DND-41 (cell line): ENCODE measurements around the gene ADAMTS19.

Source experiments
- ATAC-seq: fragments of 200-7000 bp; cut with Tn5 transposase; 3 replicates; pipeline ENCODE4 v1.9.1; 2021; ENCODE audit warnings: low read depth; ENCODE audit not compliant: insufficient read depth
- DNase-seq: peaks from one replicate; pipeline ENCODE4 v3.0.0-alpha.2; 2020
- H2AFZ ChIP-seq: 2 replicates; pipeline ENCODE4 v1.6.0; 2012; ENCODE audit warnings: low read depth, low read length
- H3K27ac ChIP-seq: 2 replicates; pipeline ENCODE4 v1.5.1; 2012; ENCODE audit warnings: low read length, inconsistent platforms
- H3K27me3 ChIP-seq: fragments of 200-600 bp; sonication (generic); 2 replicates; pipeline ENCODE4 v1.6.0; 2012; ENCODE audit warnings: low read length, mild to moderate bottlenecking, inconsistent platforms; ENCODE audit not compliant: insufficient read depth, poor library complexity
- H3K36me3 ChIP-seq: 2 replicates; pipeline ENCODE4 v1.5.1; 2012; ENCODE audit warnings: low read length, inconsistent platforms; ENCODE audit not compliant: insufficient read depth
- H3K4me1 ChIP-seq: 2 replicates; pipeline ENCODE4 v1.5.1; 2012; ENCODE audit warnings: mild to moderate bottlenecking, low read length; ENCODE audit not compliant: insufficient read depth
- H3K4me2 ChIP-seq: 2 replicates; pipeline ENCODE4 v1.6.0; 2012; ENCODE audit warnings: mild to moderate bottlenecking, moderate library complexity, low read length, inconsistent platforms; ENCODE audit not compliant: insufficient read depth
- H3K4me3 ChIP-seq, 2 experiments: fragments of 200-600 bp in 1 of 2; shearing (Covaris generic) in 1 of 2; 2 replicates each; pipeline ENCODE4 v1.5.1; 2012 to 2016; ENCODE audit warnings: inconsistent platforms in 2 of 2, low read length in 2 of 2, mild to moderate bottlenecking in 2 of 2, low read depth in 1 of 2, moderate library complexity in 1 of 2
- H3K79me2 ChIP-seq: 2 replicates; pipeline ENCODE4 v1.6.0; 2012; ENCODE audit warnings: low read length, inconsistent platforms; ENCODE audit not compliant: insufficient read depth
- H3K9ac ChIP-seq: 2 replicates; pipeline ENCODE4 v1.6.0; 2012; ENCODE audit warnings: low read depth, mild to moderate bottlenecking, inconsistent platforms, low read length, moderate library complexity
- H3K9me3 ChIP-seq: 2 replicates; pipeline ENCODE4 v1.5.1; 2012; ENCODE audit warnings: low read length, moderate library complexity, mild to moderate bottlenecking, inconsistent platforms; ENCODE audit not compliant: insufficient read depth, severe bottlenecking
- H4K20me1 ChIP-seq: 2 replicates; pipeline ENCODE4 v1.6.0; 2012; ENCODE audit warnings: low read length; ENCODE audit not compliant: insufficient read depth
- EZH2 ChIP-seq: IDR thresholded peaks from 3 replicates; pipeline ENCODE4 v1.6.1; 2012; ENCODE audit warnings: borderline replicate concordance, low read depth, mild to moderate bottlenecking, moderate library complexity, low read length, inconsistent platforms; ENCODE audit not compliant: severe bottlenecking
- TF ChIP-seq, protein P1 (sequence below): IDR thresholded peaks from 2 replicates; pipeline ENCODE4 v1.5.1; 2012; ENCODE audit warnings: borderline replicate concordance, low read length, moderate library complexity, mild to moderate bottlenecking; ENCODE audit not compliant: poor library complexity, severe bottlenecking; ENCODE audit errors: extremely low read depth

Gene ADAMTS19

DNA sequence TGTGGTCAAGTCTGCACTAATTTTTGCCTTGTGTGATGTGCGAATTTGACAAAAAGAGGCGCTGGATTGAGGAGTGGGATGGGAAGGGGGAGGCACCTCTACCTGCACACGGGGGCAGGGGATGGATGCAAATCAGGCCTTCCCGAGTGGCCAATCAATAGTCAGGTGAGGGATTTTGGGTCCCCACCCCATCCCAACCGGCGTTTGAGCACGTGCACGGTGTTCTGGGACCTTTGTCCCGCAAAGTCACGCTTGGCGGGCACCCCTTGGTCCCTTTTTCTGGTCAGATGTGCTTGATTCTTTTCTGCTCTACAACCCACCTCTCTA is 685 bp upstream of the ADAMTS19 start:
- TF ChIP-seq EZH2 = no peak
- TF ChIP-seq, protein P1, sequence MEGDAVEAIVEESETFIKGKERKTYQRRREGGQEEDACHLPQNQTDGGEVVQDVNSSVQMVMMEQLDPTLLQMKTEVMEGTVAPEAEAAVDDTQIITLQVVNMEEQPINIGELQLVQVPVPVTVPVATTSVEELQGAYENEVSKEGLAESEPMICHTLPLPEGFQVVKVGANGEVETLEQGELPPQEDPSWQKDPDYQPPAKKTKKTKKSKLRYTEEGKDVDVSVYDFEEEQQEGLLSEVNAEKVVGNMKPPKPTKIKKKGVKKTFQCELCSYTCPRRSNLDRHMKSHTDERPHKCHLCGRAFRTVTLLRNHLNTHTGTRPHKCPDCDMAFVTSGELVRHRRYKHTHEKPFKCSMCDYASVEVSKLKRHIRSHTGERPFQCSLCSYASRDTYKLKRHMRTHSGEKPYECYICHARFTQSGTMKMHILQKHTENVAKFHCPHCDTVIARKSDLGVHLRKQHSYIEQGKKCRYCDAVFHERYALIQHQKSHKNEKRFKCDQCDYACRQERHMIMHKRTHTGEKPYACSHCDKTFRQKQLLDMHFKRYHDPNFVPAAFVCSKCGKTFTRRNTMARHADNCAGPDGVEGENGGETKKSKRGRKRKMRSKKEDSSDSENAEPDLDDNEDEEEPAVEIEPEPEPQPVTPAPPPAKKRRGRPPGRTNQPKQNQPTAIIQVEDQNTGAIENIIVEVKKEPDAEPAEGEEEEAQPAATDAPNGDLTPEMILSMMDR = no peak
- Histone ChIP-seq H3K36me3 (no peaks in the 10 kb centered on the region), H3K27me3 (no peaks in the 10 kb centered on the region), H3K27ac (no peak overlapping the region), H3K9ac (no peak overlapping the region), H3K4me1 (no peaks in the 10 kb centered on the region), H4K20me1 (no peaks in the 10 kb centered on the region), H3K9me3 (no peaks in the 10 kb centered on the region), H2AFZ (no peak overlapping the region), H3K4me3 (no peak overlapping the region), H3K79me2 (no peaks in the 10 kb centered on the region), H3K4me2 (no peak overlapping the region)
- no peak for ATAC-seq
- no peak for DNase-seq

DNA sequence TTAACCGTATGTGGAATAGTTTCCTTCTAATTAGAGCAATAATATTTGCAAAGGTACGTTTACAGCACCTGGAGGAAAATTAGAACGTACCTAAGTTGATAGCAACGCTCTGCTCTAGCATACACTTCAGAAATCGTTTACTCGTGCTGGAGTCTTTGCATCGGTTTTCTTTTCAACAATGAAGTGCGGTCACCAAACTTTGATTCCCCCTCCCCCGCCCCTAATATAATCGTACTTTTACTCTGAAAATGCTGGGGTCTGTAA is 506 bp downstream of the ADAMTS19 start:
- Histone ChIP-seq H3K36me3 (no peaks in the 10 kb centered on the region), H3K4me3 (no peak overlapping the region), H3K4me2 (no peak overlapping the region), H3K27ac (no peak overlapping the region), H3K4me1 (no peaks in the 10 kb centered on the region), H3K9me3 (no peaks in the 10 kb centered on the region), H3K79me2 (no peaks in the 10 kb centered on the region), H3K27me3 (no peaks in the 10 kb centered on the region), H3K9ac (no peak overlapping the region), H4K20me1 (no peaks in the 10 kb centered on the region), H2AFZ (no peak overlapping the region)
- ATAC-seq (no peak), DNase-seq (no peak)
- no peak for TF ChIP-seq EZH2
- TF ChIP-seq, protein P1 = no peak

DNA sequence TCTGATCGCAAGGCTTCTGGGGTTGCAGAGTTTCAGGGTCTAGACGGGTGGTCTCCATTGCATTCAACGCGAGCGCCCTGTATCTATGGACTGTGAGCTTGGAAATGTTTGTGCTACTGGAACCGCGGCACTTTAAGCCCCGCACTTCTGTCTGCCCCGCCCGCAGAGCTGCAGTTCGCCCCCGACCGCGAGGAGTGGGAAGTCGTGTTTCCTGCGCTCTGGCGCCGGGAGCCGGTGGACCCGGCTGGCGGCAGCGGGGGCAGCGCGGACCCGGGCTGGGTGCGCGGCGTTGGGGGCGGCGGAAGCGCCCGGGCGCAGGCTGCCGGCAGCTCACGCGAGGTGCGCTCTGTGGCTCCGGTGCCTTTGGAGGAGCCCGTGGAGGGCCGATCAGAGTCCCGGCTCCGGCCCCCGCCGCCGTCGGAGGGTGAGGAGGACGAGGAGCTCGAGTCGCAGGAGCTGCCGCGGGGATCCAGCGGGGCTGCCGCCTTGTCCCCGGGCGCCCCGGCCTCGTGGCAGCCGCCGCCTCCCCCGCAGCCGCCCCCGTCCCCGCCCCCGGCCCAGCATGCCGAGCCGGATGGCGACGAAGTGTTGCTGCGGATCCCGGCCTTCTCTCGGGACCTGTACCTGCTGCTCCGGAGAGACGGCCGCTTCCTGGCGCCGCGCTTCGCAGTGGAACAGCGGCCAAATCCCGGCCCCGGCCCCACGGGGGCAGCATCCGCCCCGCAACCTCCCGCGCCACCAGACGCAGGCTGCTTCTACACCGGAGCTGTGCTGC is 1.0 kb downstream of the ADAMTS19 start:
- DNase-seq (no peak), ATAC-seq (no peak)
- H3K4me1 ChIP-seq = peaks cover 5% of the 10 kb centered on the region; the same call in 1 of the 2 replicates
- no peaks in the 10 kb centered on the region for H3K36me3 ChIP-seq
- TF ChIP-seq EZH2 = no peak
- TF ChIP-seq, protein P1 = no peak
- no peak overlapping the region for H3K4me2 ChIP-seq
- no peaks in the 10 kb centered on the region for H3K79me2 ChIP-seq
- H3K9me3 ChIP-seq = no peaks in the 10 kb centered on the region
- no peak overlapping the region for H2AFZ ChIP-seq
- no peak overlapping the region for H3K9ac ChIP-seq
- H3K27me3 ChIP-seq = no peaks in the 10 kb centered on the region
- no peaks in the 10 kb centered on the region for H4K20me1 ChIP-seq
- H3K4me3 ChIP-seq = no peak overlapping the region
- H3K27ac ChIP-seq = no peak overlapping the region
